ENCODE results near the gene GNL2.

GRCh38 chr1:37537378-37537777 lies 58.4 kb downstream of the GNL2 start:
- no peak for TF ChIP-seq FOXM1 (IDR thresholded peaks at IDR 0.05; ENCODE audit: borderline replicate concordance)
- TF ChIP-seq ELF4 (IDR thresholded peaks at IDR 0.05) = no peak
- no peak for TF ChIP-seq ZNF384 (IDR thresholded peaks at IDR 0.05)
